ENCODE measurements around the gene TOPBP1. TPM values are rescaled to one million over a fixed set of nuclear protein-coding genes. Genes with fewer than 3 reads are reported as not detected.

The TOPBP1 gene
- total RNA-seq, 1 donor from 2014 or later = 49.9 TPM

DNA sequence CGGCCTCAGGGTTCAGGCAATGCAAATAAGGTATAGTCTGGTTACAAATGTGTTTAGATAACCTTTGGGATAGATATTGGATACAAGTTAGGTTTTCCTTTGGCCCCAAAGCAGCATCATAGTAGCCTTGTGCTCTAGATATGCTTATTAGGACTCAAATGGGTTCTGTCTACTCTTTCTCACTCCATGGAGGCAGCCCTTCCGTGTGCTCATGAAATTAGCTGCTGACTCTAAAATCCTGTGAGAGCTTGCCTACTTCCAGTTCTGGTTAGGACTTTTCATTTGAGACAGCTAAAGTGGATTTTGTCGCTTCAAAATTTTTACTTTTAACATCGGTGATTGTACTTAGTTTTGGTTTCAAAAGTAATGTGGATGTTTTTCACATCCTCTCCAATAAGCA is 86.7 kb downstream of the TOPBP1 start:
- peak overlapping the region; percentile 93 for H3K4me3 Mint-ChIP-seq
- no peaks in the 10 kb centered on the region for H3K9me3 Mint-ChIP-seq
- ATAC-seq (ENCODE audit: low read depth) (no peak), DNase-seq (no peak)
- no peaks in the 10 kb centered on the region for H3K27me3 Mint-ChIP-seq
- POLR2A ChIA-PET = interaction anchor here (0.6 to 6.8 kb wide), 14 partner anchors 11 to 150 kb away, joined by 3 to 149 read pairs (median 16); partner anchors contain the start of gene TOPBP1
- CTCF ChIA-PET = interaction anchor here (0.6 to 2.9 kb wide), 6 partner anchors 86 to 130 kb away, joined by 3 to 12 read pairs (median 3); no protein-coding TSS in a partner anchor
- peaks cover 52% of the 10 kb centered on the region for H3K36me3 Mint-ChIP-seq (ENCODE audit: low read depth)
- peaks cover 73% of the 10 kb centered on the region for H3K4me1 Mint-ChIP-seq
- intact Hi-C loops (cut with micrococcal nuclease) = loop anchor here (1.0 to 10.0 kb wide), 3 partner anchors 14 to 910 kb away; partner anchors contain the start of gene UBA5
- TF ChIP-seq, protein P1, sequence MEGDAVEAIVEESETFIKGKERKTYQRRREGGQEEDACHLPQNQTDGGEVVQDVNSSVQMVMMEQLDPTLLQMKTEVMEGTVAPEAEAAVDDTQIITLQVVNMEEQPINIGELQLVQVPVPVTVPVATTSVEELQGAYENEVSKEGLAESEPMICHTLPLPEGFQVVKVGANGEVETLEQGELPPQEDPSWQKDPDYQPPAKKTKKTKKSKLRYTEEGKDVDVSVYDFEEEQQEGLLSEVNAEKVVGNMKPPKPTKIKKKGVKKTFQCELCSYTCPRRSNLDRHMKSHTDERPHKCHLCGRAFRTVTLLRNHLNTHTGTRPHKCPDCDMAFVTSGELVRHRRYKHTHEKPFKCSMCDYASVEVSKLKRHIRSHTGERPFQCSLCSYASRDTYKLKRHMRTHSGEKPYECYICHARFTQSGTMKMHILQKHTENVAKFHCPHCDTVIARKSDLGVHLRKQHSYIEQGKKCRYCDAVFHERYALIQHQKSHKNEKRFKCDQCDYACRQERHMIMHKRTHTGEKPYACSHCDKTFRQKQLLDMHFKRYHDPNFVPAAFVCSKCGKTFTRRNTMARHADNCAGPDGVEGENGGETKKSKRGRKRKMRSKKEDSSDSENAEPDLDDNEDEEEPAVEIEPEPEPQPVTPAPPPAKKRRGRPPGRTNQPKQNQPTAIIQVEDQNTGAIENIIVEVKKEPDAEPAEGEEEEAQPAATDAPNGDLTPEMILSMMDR (IDR thresholded peaks at IDR 0.05) = no peak
- peak overlapping the region; percentile 92 for H3K27ac Mint-ChIP-seq

DNA sequence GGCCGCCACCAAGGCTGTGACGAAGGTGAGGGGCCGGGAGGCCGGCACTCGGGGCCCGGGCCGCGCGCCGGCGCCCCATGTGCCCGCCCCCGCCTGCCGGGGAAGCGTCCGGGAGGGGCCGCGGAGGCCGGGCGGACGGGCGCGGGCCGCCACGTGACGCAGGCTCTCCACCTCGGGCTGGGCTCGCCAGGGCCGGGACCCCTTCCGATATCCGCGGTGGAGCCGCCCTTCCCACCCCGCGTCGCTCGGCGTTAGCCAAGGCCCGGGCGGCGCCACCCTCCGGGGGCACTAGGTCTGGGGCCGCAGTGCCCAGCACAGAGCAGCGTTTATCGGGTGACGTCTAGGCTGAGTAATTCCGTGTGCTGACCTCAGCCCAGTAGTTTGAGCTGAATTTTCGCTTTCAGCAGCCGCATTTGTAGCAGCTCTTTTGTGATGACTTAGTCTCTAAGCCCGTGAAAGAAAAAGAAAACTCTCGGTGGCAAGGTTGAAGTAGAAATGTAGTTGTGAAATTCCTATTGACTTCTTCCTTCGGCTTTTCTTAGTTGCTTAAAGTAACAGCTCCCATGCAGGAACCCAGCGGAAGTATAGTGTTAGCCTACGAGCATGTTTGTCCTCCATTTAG is 87.4 kb downstream of the TOPBP1 start:
- H3K4me3 Mint-ChIP-seq = peak overlapping the region; percentile 93
- ChIA-PET CTCF (interaction anchor here (0.6 to 2.9 kb wide), 6 partner anchors 85 to 129 kb away, joined by 3 to 12 read pairs (median 3); no protein-coding TSS in a partner anchor), POLR2A (interaction anchor here (0.6 to 6.8 kb wide), 19 partner anchors 12 to 1157 kb away, joined by 3 to 149 read pairs (median 9); partner anchors contain the start of genes DNAJC13 and TOPBP1)
- peak overlapping the region; percentile 92 for H3K27ac Mint-ChIP-seq
- DNase-seq = peak; percentile 76
- no peaks in the 10 kb centered on the region for H3K27me3 Mint-ChIP-seq
- no peaks in the 10 kb centered on the region for H3K9me3 Mint-ChIP-seq
- H3K4me1 Mint-ChIP-seq = peaks cover 78% of the 10 kb centered on the region
- peaks cover 46% of the 10 kb centered on the region for H3K36me3 Mint-ChIP-seq (ENCODE audit: low read depth)
- intact Hi-C loops (cut with micrococcal nuclease) = loop anchor here (1.0 to 10.0 kb wide), 5 partner anchors 14 to 910 kb away; partner anchors contain the start of genes TOPBP1 and UBA5
- ATAC-seq (ENCODE audit: low read depth) = peak; percentile 11
- TF ChIP-seq, protein P1 (IDR thresholded peaks at IDR 0.05) = no peak

DNA sequence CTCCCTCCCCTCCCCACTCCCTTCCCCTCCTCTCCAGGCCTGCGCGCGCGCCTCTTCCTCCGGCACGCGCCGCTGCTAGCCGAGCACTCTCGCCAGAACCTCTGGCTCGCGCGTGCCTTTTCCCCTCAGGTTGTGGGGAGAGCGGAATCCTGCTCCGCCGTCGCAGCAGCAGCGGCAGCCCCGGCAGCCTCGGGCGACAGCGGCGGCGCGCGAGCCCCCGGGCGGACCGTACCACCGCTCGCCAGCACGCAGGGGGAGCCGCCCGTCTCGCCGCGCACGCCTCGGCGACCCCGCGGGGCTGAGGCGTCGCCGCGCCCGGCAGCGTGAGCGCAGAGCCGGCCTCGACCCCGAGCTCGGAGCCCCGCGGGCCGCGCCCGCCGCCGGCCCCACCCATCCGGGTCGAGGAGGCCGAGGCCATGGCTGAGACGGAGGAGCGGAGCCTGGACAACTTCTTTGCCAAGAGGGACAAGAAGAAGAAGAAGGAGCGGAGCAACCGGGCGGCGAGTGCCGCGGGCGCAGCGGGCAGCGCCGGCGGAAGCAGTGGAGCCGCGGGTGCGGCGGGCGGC is 88.0 kb downstream of the TOPBP1 start, which contains the start of gene CDV3:
TSS of gene CDV3 (plus strand) at position 58 of the 566 bp plus-strand sequence. CDS start at position 417, 359 bp downstream.
- H3K4me3 Mint-ChIP-seq = peak within 1 kb of the TSS; percentile 93
- TF ChIP-seq, protein P1 (IDR thresholded peaks at IDR 0.05) = no peak
- POLR2A ChIA-PET = interaction anchor here (0.6 to 6.8 kb wide), 36 partner anchors 9 to 1156 kb away, joined by 3 to 149 read pairs (median 7); partner anchors contain the start of genes ANAPC13, CEP63, DNAJC13 and NPHP3
- intact Hi-C loops (cut with micrococcal nuclease) = loop anchor here (1.0 to 10.0 kb wide), 14 partner anchors 15 to 1156 kb away; partner anchors contain the start of genes DNAJC13, NPHP3, SRPRB and TOPBP1
- H3K27ac Mint-ChIP-seq = peak within 1 kb of the TSS; percentile 99
- peaks cover 76% of the 10 kb centered on the region for H3K4me1 Mint-ChIP-seq
- CTCF ChIA-PET = interaction anchor here (0.6 to 2.9 kb wide), 9 partner anchors 67 to 151 kb away, joined by 3 to 12 read pairs (median 3); no protein-coding TSS in a partner anchor
- peak; percentile 30 for ATAC-seq (ENCODE audit: low read depth)
- H3K27me3 Mint-ChIP-seq = no peaks in the 10 kb centered on the region
- H3K9me3 Mint-ChIP-seq = no peaks in the 10 kb centered on the region
- peaks cover 40% of the 10 kb centered on the region for H3K36me3 Mint-ChIP-seq (ENCODE audit: low read depth)
- no peak for DNase-seq

DNA sequence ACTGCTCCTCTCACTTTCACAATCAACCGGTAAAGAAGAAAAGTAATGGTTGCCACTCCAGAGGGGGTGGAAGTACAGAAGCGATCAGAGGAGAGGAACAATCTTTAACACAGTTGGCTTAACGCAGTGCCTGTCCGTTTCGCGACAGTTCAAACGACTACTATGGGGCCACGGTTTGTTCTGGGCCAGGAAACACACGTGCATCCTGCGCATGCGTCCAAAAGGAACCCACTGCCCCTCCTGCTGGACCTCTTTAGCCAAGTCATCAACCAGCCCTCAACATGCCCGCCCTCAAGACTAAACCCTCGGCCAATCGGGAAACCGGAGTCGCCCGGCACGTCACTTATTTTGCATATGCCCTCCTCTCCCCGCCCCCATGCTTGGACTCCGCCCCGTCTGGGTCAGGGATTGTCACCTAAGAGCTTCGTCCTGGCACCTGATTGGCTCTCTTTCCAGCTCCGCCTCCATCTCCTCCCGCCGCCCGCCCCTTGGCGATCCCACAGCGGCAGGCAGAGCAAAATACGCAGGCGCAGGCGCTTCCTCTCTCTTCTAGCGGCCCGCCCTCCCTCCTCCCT is 88.6 kb downstream of the TOPBP1 start:
- Mint-ChIP-seq H3K27ac (peak overlapping the region; percentile 99), H3K36me3 (ENCODE audit: low read depth) (peaks cover 34% of the 10 kb centered on the region), H3K4me1 (peaks cover 74% of the 10 kb centered on the region), H3K27me3 (no peaks in the 10 kb centered on the region), H3K4me3 (peak overlapping the region; percentile 85), H3K9me3 (no peaks in the 10 kb centered on the region)
- ChIA-PET POLR2A (interaction anchor here (0.8 to 6.8 kb wide), 35 partner anchors 9 to 1156 kb away, joined by 3 to 149 read pairs (median 7); partner anchors contain the start of genes ANAPC13, CEP63, DNAJC13 and NPHP3), CTCF (interaction anchor here (0.6 to 2.9 kb wide), 13 partner anchors 51 to 190 kb away, joined by 3 to 12 read pairs (median 3); no protein-coding TSS in a partner anchor)
- TF ChIP-seq, protein P1 (IDR thresholded peaks at IDR 0.05) = no peak
- ATAC-seq (ENCODE audit: low read depth) (peak; percentile 81), DNase-seq (peak; percentile 100)
- intact Hi-C loops (cut with micrococcal nuclease) = loop anchor here (1.0 to 10.0 kb wide), 11 partner anchors 51 to 1156 kb away; partner anchors contain the start of genes DNAJC13, NPHP3, SRPRB and UBA5

All from activated B cell treated with CpG ODN at 0.5 μM for 24 hours (primary cell).